GM19023 (cell line): ENCODE results near the gene AGAP3.

Experiments
- ATAC-seq: cut with Tn5 transposase; IDR thresholded peaks from one replicate; pipeline ENCODE4 v1.9.1; 2021; ENCODE audit warnings: mild to moderate bottlenecking, moderate library complexity; ENCODE audit not compliant: unreplicated experiment

Gene AGAP3

DNA sequence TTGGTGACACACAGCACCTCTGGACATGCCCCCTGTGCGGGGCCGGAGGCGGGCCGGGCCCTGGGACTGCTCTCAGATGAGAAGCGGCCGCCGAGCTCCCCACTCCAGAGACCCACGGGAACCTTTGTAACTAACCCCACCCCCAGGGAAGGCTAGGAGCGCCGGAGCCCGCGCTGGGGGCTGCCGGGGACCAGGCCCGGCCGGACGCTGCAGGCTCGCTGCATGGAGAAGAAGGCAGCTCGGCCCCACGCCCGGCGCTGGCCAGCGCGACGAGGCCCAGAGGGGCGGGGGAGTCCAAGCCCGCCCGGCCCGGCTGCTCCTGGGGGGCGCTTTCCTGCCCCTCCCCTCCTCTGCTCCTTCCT is 36.5 kb downstream of the AGAP3 start:
- no peak for ATAC-seq

DNA sequence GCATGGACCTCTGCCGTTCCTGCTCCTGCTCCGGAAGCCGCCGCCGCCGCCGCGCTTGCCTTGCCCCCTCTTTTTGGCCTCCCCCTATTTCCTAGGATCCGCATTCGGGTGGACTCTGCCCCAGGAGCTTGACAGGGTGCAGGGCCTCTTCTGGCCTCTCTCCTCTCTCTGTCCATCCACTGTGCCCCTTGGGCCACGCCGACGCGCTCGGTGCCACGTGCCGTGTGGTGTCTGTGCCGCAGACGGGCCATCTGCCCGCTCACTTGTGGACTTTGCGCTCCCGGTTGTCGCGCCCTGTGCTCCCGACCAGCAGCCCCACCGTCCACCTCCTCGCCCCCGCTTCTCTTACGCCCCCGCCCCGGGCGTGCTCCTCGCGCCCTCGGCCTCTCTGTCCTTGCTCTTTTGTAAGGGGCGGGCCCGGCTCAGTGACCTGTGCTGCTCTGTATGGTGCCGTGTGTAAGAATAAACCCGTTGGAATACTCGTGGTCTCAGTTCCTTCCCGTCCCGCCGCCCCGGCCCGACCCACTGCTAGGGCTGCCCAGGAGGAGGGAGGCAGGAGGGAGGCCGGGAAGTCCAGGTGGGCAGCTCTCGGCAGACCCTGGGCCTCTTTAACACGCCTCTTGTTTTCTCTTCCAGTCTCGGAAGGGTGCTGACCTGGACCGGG is 37.0 kb downstream of the AGAP3 start:
- ATAC-seq: no peak

DNA sequence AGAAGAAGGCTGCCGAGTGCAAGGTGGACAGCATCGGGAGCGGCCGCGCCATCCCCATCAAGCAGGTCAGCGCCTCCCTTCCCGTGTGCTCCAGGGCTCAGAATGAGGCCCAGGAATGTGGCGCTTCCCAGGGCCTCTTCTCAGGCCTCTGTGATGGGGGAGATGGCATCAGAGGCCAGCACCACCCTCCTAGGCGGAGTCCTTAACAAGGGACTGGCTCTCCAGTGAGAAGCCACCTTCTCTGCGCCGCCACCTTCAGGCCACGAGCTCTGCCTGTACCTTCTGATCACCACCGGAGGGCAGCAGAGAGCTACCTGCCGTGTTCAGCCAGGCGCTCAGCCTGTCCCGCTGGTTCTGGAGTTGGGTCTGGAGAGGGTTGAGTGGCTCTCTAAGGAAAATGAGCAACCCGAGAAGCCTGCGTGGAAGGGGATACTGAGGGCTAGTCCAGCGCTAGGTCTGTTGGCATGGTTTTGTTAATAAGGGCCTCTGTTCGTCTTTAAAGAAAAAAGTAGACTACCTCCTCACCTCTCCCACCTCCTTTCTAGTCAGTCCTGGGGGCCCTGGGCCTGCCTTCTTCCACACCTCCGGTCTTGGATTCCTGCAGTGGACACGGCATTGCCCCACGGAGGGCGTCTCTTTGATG is 37.7 kb downstream of the AGAP3 start:
- ATAC-seq: peak; percentile 82

DNA sequence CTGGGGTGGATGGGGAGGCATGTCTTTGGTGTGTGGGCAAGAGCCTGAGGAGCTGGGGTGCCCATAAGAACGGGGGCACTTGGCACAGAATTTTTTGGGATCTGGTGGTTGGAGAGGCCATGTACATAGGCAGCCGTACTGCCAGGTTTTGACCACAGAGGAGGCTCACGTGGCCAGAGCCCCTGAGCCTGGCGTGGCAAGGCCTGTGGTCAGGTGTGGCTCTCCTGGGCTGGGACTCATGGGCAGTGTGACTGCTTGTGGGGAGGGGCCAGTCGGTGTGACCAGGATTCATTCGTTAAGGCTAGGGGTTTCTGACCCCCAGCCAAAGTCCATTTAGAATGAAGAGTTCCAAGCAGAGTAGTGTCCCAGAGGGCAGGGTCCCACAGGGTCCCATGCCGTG is 38.2 kb downstream of the AGAP3 start:
- ATAC-seq: no peak

DNA sequence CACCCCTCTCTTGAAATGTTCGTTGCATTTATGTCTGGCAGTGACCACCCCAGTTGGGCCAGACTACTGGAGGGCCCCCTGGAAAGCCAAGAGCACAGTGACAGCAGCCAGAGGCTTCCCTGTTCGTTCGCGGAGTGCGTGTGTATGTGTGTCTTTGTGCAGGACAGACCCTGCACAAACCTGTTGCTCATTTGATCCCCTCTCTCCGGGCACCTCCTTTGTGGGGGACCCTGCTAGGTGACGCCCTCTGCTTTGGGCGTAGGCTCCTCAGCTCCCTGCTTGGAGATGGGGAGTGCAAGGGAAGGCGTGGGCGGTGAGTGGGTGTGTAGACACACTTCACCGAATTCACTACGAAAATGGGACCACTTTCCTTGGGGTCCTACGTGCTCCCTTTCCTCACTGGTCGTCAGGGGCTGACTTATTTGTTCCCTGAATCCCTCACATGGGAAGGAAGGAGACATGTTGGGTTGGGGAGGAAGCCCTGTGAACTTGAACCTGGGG is 38.7 kb downstream of the AGAP3 start:
- no peak for ATAC-seq

DNA sequence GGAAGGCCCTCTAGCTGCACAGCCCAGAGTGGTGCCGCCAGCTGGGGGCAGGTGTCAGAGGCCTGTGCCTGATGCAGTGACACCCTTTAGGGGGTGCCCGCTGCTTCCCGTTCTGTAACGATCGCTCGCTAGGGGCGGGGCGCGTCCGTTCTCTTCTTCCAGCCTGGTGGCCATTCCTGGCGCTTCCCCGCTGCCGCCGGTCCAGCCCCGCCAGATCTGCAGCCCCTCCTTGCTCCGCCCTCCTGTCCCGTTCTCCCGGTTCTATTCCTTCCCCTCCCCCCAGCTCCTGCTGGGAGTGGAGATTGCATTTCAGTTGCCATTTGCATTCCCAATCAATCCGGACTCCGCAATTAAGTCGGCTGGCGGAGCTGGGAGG is 39.2 kb downstream of the AGAP3 start:
- ATAC-seq: no peak

DNA sequence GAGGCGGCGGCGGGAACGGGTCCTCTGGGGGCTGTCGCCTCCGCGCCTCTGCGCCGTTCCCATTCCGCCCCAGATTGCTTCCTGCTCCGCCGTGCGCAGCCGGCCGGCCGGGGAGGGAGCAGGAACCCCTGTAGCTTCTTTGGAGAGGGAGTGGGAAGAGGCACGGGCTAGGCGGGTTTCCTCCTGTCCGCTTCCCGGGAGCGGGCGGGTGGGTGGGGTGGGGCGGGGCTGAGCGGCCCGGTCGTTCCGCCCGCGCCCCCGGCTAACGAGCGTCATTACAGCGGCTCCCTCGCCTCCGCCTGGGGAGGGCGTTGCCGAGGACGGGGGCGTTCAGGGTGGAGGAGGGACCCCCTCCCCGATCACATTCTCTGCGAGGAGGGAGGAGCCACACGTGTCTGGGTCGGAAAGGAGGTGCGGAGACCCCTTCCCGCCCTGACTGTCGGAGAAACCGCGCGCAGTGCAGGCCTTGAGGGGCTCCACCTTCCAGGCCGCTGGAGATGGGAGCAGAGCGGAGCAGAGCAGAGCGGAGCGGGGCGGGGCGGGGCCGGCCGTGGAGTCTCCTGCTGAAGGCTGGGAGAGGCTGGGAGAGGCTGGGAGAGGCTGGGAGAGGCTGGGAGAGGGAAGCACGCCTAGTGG is 39.7 kb downstream of the AGAP3 start:
- no peak for ATAC-seq

DNA sequence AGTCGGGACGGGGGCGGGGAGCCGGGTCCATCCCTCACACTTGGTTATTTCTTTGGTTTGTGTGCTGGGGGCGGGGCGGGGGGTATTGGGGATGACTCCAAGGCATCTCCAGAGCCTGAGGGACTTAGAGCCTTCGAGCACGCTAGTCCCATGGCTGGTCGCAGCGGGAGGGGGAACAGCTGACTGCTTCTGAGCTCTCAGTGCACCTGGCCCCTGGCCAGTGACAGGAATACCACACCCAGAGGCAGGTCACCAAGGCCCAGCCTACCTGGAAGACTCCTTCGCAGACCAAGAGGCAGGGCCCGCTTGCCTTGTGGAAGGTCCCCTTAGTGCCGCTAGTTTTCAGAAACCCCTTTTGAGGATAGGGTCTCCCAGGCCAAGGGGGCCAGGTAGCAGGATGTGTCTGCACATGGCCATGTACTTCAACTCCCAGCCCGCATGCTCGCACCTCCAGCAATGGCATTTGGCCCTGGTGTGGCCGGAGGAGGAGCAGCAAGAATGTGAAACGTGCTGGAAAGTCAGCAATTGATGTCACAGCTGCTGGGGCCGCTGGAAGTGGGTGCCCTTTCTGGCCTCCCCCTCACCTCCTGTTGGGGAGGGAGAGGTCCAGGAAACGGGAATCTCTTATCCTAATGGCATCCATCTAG is 40.3 kb downstream of the AGAP3 start:
- no peak for ATAC-seq

DNA sequence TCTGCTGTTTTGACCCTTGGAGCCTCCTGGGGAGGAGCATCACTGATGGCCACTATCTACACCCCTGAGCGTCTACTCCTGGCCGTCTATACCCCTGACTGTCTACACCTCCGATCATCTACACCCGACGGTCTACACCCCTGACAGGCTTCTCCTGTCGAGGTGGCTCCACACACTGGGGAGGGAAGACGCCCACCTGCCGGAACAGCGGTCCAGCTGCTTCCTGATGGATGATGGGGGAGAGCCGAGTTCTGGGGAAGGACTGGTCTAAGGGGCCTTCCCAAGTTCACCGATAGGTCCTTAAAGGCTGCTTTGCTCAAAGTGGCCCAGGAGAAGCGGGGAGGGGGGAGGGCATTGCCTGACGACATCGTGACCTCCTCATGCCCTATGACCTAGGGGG is 41.9 kb downstream of the AGAP3 start:
- no peak for ATAC-seq

DNA sequence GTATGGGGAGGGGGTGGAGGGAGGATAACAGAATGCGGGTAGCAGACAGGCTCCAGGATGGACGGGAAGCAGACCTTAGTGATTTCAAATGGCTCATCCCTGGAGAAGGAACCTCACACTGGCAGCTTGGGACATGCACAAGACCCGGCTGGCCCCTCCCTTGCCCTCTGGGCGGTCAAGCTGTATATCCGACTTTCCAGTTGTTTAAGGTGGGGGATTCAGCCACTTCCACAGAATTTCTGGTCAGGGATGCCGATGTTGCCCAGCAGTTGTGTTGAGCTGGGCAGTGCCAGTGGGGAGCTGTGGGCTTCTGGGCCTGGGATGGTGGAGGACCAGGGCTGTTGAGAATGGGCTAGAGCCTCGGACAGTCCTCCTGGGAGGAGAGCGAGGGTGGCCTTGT is 42.4 kb downstream of the AGAP3 start:
- no peak for ATAC-seq

DNA sequence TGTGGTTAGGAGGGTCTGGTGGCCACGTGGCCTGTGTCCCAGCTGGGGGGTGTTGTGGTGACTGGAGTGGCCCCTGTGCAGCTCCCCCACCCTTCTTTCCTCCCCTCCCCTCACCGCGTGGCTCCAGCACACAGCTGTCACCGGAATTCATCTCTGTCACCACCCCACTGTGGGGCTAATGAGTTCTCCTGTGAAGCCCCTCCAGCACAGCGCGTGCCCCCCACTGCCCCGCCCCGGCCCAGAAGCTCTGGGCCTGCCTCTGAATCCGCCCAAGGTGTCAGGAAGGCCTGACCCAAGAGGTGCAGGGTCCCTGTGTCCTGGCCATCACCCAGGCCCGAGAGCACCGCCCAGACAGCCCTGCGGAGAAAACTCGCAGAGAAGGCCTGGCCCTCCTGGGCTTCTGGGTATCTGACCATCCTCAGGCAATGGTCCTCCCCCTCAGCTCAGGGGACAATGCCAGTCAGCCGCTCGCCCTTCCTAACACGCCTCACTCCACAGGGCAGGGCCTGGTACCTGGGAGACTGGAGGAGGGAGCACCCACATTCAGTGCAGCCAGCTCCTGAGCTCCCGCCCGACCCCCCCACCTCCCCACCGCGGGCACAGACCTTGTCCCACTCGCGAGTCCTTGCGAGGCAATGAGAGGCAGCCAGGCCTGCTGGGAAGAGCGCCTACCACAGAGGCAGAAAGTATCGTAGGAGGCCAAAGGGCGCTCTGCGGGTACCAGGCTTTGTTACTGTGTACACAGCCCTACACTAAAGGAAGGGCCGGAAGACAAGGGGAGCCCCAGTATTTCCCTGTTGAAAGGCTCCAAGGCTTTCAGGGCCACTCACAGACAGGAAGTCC is 43.1 kb downstream of the AGAP3 start:
- ATAC-seq: no peak

DNA sequence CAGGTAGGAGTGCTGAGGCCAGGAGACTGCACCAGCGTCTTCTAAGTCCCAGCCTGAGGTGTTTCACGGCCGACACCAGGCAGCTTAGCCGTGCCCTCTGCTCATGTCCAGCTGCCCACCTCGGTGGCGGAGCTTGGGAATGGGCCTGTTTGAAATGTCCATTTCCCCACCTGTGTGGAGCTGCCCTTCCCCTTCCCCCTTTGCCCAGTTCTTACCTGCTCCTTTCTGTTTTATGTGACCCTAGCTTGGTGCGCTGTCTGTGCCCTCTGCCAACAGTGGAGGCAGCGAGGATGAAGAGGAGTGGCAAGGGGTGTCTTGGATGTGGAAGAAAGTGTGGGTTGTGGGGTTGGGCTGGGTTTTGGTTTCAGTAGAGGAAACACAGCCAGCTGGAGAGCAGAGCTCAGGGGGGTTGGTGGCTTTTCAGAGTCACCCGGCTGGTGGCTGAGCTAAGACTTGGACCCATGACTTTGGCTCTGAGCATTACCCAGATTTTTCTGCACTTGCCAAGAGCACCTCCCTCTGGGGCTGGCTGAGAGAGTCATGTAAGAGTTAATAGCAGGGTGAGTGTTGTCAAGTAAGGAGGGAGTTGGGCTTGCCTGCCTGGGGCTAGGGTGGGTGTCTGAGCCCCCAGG is 43.8 kb downstream of the AGAP3 start:
- no peak for ATAC-seq

DNA sequence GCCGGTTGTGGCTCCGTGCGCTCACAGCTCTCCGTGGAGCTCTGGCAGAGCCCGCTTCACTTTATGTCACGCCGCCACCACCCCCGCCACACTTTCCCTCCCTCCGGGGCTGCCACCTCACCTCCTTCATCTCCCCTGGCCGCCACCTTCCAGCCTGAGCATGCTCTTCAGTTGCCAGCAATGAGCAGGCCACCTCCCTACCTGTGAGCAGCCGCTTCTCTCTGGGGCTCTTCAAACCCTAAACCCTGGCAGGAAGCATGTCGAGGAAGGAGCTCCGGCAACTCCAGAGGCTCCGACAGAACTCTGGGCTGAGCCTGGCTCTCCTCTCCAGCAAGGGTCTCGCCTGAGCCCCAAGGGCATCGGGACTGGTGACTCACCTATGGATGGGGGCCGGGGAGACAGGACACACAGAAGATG is 44.5 kb downstream of the AGAP3 start:
- ATAC-seq: no peak

DNA sequence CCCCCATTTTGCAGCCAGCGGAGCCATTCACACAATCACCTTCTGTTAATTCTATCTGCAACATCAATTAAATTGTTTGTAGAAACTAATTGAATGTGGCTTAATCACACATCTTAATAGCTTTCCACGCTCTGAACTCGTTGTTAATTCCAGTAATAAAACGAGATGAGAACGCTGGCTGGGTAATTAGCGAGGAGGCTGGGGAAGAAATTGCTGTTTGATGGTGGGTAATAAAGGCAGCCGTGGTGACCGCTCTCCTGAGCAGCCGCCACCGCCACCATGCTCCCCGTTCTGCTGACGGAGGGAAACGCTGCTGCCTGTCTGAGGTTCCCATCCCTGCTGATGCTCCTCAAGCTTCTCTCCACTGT is 44.9 kb downstream of the AGAP3 start:
- no peak for ATAC-seq

DNA sequence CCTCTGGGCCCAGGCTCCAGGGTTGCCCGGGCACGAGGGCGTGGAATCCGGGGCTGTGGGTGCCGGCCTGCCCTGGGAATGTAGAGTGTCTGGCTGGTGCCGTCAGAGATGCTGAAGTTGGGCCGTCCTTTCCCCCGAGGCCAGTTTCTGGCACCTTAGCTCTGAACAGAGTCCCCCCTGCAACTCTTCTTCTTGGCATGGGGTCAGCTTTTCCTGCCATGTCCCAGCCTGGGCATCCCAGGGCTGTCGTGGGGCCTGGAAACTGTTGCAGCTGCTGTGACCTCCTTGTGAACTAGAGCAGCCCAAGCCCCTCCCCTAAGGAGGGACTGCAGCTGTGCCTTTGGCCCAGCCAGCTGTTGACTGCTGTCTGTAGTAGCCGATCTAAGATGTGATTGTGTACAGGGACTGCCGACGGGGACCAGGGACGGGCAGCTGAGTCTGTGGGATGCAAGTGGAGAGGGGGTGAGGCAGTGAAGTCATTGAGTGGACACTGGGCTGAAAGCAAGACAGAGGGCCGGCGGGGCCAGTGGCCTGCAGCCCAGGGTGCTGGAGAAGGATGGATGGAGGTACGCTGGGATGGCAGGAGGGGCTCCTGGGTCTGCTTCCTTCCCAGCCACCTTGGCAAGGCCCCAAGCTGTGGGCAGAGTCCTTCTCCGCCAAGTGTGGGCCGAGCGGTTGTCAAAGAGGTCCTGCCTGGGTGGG is 45.5 kb downstream of the AGAP3 start:
- ATAC-seq: no peak

DNA sequence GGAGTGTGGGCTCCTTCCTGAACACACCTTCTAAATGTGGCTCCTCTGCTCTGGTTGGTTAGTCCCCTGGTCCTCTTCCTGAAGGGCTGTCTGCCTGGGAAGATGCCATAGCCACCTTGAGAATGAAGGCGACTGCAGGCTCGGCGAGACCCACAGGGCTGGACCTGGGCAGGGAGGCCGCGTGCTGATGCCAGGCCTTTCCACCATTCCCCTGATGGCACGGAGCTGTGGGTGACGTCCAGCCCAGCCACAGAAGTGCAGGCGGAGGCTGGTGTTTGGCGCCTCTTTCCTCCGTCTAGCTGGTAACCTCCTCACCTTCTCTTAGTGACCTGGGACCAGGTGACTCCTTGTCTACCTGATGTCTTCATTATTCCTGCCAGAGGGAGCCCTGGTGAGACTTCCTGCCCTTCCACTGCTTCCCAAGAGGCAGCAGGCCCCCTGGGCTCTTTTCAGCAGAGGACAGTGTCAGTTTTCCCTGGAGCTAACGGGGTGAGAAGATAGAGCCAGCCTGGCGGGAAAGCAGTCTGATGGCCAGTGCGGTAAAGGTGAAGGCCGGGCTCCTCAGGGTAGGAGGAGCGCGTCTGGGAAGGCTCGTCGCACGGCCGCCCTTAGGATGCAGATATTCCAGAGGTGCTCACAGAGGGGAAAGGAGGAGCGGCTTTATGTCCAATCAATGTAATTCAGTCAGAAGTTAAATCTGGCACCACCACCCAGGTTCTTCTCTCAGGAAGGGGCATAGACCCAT is 46.4 kb downstream of the AGAP3 start:
- no peak for ATAC-seq

DNA sequence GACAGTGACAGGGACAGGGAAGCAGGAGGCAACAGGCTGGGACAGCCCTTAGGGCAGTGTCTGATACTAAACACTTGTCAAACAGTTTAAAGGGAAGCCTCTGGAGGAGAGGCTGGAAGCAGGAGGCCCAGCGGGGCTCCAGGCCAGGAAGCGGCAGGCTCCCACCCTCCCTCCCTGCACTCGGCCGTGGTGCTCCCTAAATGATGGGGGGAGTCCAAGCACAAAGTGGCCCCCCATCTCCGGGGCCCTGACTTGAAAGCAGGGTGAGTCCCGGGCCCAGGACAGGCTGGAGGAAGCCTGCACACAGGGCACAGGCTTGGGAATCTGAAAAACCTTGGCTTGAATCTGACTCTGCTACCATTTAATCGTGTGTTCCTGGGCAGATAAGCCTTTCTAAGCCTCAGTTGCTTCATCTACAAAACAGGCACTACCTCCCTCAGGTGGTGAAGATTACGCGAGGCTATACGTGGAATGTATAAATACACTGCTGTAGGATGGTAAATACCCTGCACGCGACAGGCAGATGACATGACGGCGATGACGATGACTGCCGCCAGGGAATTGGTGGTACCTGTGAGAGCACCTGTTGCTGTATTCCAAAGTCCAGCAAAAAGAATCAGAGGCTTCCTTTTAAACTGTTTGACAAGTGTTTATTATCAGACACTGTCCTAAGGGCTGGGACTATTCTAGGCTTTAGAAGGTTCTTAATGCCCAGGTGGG is 47.2 kb downstream of the AGAP3 start:
- ATAC-seq: no peak

DNA sequence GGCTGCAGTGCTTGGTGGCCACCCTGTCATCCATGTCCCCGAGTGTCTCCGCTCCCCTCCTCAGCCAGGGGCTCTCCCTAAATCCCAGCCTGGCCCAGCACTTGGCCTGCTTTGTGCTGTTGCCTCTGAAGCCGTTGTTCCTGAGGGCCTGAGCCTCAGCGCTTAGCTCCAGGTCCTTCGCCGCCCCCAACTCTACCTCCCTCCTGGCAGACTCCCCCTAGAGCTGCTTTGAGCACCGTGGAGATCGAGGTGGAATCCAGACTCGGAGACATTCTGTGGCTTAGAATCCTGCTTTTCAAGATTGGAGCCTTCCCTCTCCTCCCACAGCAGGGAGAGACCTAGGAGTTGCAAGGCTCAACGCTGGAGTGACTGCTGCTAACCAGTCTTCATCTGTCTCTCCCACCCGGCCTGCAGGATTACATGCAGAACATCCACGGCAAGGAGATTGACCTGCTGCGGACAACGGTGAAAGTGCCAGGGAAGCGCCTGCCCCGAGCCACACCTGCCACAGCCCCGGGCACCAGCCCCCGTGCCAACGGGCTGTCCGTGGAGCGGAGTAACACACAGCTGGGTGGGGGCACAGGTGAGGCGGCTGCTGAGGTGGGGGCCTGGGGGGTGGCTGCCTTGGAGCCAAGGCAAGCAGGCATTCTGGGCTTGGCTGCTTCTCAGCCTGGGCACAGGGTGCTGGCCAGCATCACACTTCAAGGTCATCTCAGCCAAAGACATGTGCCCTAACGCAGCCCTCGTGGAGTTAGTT is 47.9 kb downstream of the AGAP3 start:
- ATAC-seq: no peak
